K562 (cell line): ENCODE measurements around the gene PLEKHH3. TPM values are rescaled to one million over a fixed set of nuclear protein-coding genes. Genes with fewer than 3 reads are reported as not detected.

Source experiments
- ATAC-seq: fragments of 200-7000 bp; cut with Tn5 transposase; 3 replicates; pipeline ENCODE4 v1.9.1; 2020; ENCODE audit warnings: moderate library complexity
- BruUV-seq: library from RNA; stranded (reverse); fragments of 400-500 nt; replicated peaks from 2 replicates; lab custom pipeline; 2021; lab: Mats Ljungman, UMichigan
- CTCF ChIA-PET: fragments of 300-600 bp; formaldehyde crosslinking; extraction: SDS; loops from one replicate; lab custom pipeline; 2021; ENCODE audit warnings: low intra/inter-chr PET ratio; lab: Yijun Ruan, JAX
- POLR2A ChIA-PET: fragments of 300-600, 350-650 bp; sonication (Branson Sonifier 250); formaldehyde crosslinking; extraction: SDS; loops from one replicate; lab custom pipeline; 2021; ENCODE audit warnings: antibody characterized with exemption, inconsistent platforms; lab: Yijun Ruan, JAX
- DNase-seq, 4 experiments: peaks; one replicate each; pipeline versions ENCODE4 v3.0.0 to v3.0.0-alpha.2; 2011 to 2018; ENCODE audit warnings: low spot score in 3 of 4, mixed read lengths in 3 of 4; ENCODE audit errors: extremely low read depth in 1 of 4
- FAIRE-seq: peaks from 2 replicates; lab custom pipeline; 2011; peaks lifted over from hg19 to GRCh38; lab: Jason Lieb, UNC
- H2AFZ ChIP-seq: 2 replicates; pipeline ENCODE4 v1.6.0; 2011; ENCODE audit warnings: low read depth, low read length, control low read depth, inconsistent platforms
- H3K27ac ChIP-seq: fragments of 200-600 bp; 3 replicates; pipeline ENCODE4 v1.8.0; 2011; ENCODE audit warnings: low read depth, mild to moderate bottlenecking, control low read depth, inconsistent platforms, low read length, moderate library complexity, mixed read lengths; ENCODE audit errors: extremely low read depth
- H3K27me3 ChIP-seq, 2 experiments: fragments of 300-600 bp in 1 of 2; 2 replicates in 1 of 2; 3 replicates in 1 of 2; pipeline versions ENCODE4 v1.6.0 to v1.8.0; 2011; ENCODE audit warnings: inconsistent platforms in 2 of 2, low read length in 2 of 2, mild to moderate bottlenecking in 1 of 2, mixed read lengths in 1 of 2, moderate library complexity in 1 of 2; ENCODE audit not compliant: control insufficient read depth in 2 of 2, insufficient read depth in 2 of 2
- H3K36me3 ChIP-seq: fragments of 300-600 bp; 3 replicates; pipeline ENCODE4 v1.8.0; 2011; ENCODE audit warnings: mild to moderate bottlenecking, low read length, inconsistent platforms; ENCODE audit not compliant: control insufficient read depth, insufficient read depth
- H3K4me1 ChIP-seq, 2 experiments: fragments of 200-600 bp in 1 of 2; replicated peaks in 1 of 2; 2 replicates in 1 of 2; 3 replicates in 1 of 2; pipeline versions ENCODE4 v1.5.1 to v1.8.0; 2011; ENCODE audit warnings: inconsistent platforms in 2 of 2, low read length in 2 of 2, mild to moderate bottlenecking in 1 of 2, mixed read lengths in 1 of 2, moderate library complexity in 1 of 2; ENCODE audit not compliant: control insufficient read depth in 2 of 2, insufficient read depth in 2 of 2
- H3K4me2 ChIP-seq: 2 replicates; pipeline ENCODE4 v1.6.1; 2011; ENCODE audit warnings: low read length, control low read depth, inconsistent platforms, mixed read lengths; ENCODE audit not compliant: insufficient read depth
- H3K4me3 ChIP-seq: fragments of 200-600 bp; sonication (generic), shearing (Covaris generic); 2 replicates; pipeline ENCODE4 v1.5.1; 2016; ENCODE audit warnings: control low read depth, inconsistent platforms
- H3K79me2 ChIP-seq: fragments of 200-600 bp; 3 replicates; pipeline ENCODE4 v1.8.0; 2011; ENCODE audit warnings: low read length, inconsistent platforms; ENCODE audit not compliant: control insufficient read depth, insufficient read depth
- H3K9ac ChIP-seq, 2 experiments: 2 replicates each; pipeline versions ENCODE4 v1.6.0 to v1.6.1; 2011; ENCODE audit warnings: low read depth in 2 of 2, low read length in 2 of 2, control low read depth in 1 of 2, inconsistent platforms in 1 of 2, mild to moderate bottlenecking in 1 of 2, mixed read lengths in 1 of 2; ENCODE audit not compliant: insufficient read depth in 1 of 2
- H3K9me1 ChIP-seq: one replicate; pipeline ENCODE4 v1.6.0; 2011; ENCODE audit warnings: inconsistent platforms, mild to moderate bottlenecking, low read length, moderate library complexity; ENCODE audit not compliant: control insufficient read depth, insufficient read depth
- H3K9me3 ChIP-seq: replicated peaks from 2 replicates; pipeline ENCODE4 v1.5.1; 2011; ENCODE audit warnings: low read depth, low read length, inconsistent platforms; ENCODE audit not compliant: control insufficient read depth, insufficient read depth
- H4K20me1 ChIP-seq: replicated peaks from 2 replicates; pipeline ENCODE4 v1.6.1; 2011; ENCODE audit warnings: low read length, inconsistent platforms, mixed read lengths; ENCODE audit not compliant: control insufficient read depth, insufficient read depth
- ARHGAP35 ChIP-seq: fragments of 450-650 bp; IDR thresholded peaks from 2 replicates; pipeline ENCODE4 v1.6.1; 2018; ENCODE audit not compliant: partially characterized antibody
- GABPA ChIP-seq: fragments of 200-800 bp; sonication (Bioruptor generic); conservative IDR thresholded peaks from 2 replicates; pipeline ENCODE4 v1.6.1; 2016; ENCODE audit warnings: low read depth, missing genetic modification characterization, missing compliant biosample characterization
- HDAC6 ChIP-seq: IDR thresholded peaks from 2 replicates; pipeline ENCODE4 v1.6.1; 2012; ENCODE audit warnings: low read depth, mild to moderate bottlenecking, control low read depth, inconsistent platforms, low read length, moderate library complexity
- MEF2A ChIP-seq: IDR thresholded peaks from 2 replicates; pipeline ENCODE4 v1.6.1; 2011; ENCODE audit warnings: low read depth, mild to moderate bottlenecking, low read length, moderate library complexity; ENCODE audit not compliant: control insufficient read depth
- NRF1 ChIP-seq, 2 experiments: fragments of 450-650 bp; IDR thresholded peaks in 1 of 2; conservative IDR thresholded peaks in 1 of 2; 2 replicates each; pipeline ENCODE4 v1.6.1; 2014; ENCODE audit warnings: mild to moderate bottlenecking in 2 of 2
- RB1 ChIP-seq: fragments of 450-650 bp; IDR thresholded peaks from 2 replicates; pipeline ENCODE4 v1.6.1; 2017; ENCODE audit warnings: low read depth, mild to moderate bottlenecking
- whole genome bisulfite sequencing: fragments of 100-300 bp; shearing (Covaris generic); methylation state at CpG from one replicate; pipeline ENCODE4 v1.1.6; 2016; ENCODE audit warnings: low coverage, mixed read lengths; ENCODE audit not compliant: insufficient coverage; ENCODE audit errors: missing lambda C conversion rate; 5-methylcytosine and 5-hydroxymethylcytosine counted together
- in situ Hi-C: fragments of 300-500 bp; cut with MboI; formaldehyde crosslinking; loops from 4 replicates; pipeline ENCODE4 v1.15.0; 2018; ENCODE audit warnings: inconsistent platforms, mixed read lengths
- intact Hi-C: fragments of 100-400 bp; cut with micrococcal nuclease; formaldehyde crosslinking; loops from 2 replicates; pipeline ENCODE4 v1.14.2; 2022
- polyA plus RNA-seq, 8 experiments: library from polyadenylated mRNA; depleted of rRNA in 4 of 8; stranded (reverse) in 5 of 8; unstranded in 3 of 8; fragments of >200 nt; fragmentation: Nextera tagmentation in 2 of 8; fragmentation: Illumina TruSeq in 1 of 8; extraction: Ambion mirVana in 2 of 8; extraction: Trizol in 1 of 8; gene quantifications; 2 replicates each; pipeline versions ENCODE4 v1.2.1 to v1.2.3, GENCODE V29; 2011 to 2014; ENCODE audit warnings: inconsistent platforms in 1 of 8, missing spikeins in 1 of 8
- total RNA-seq, 7 experiments: library from RNA; depleted of rRNA in 6 of 7; stranded (reverse); fragments of >200 nt in 6 of 7; fragmentation: Illumina TruSeq in 2 of 7; extraction: Trizol in 2 of 7; gene quantifications; 2 replicates each; pipeline versions ENCODE4 v1.2.1 to v1.2.3, GENCODE V29; 2011 to 2021; ENCODE audit warnings: low replicate concordance in 1 of 7
- TF ChIP-seq, protein P1 (sequence below): fragments of 450-650 bp; IDR thresholded peaks from 2 replicates; pipeline ENCODE4 v1.6.1; 2017; ENCODE audit warnings: mild to moderate bottlenecking, moderate library complexity

Gene PLEKHH3
- total and polyA plus RNA-seq, 9 of the 15 experiments (the other 6 are each of a cell fraction or from before 2014, with no cell fraction given), result 0.58 to 34.5 (median 5.0) TPM

- intact Hi-C loops, result no loop called here
- in situ Hi-C loops, result no loop called here
- no peaks in the 10 kb centered on the region for H3K27me3 ChIP-seq
Observed at GRCh38 chr17:42708588-42708987, 31.8 kb upstream of the PLEKHH3 start.

More at GRCh38 chr17:42708588-42708987, 31.8 kb upstream of the PLEKHH3 start:
- POLR2A ChIA-PET, result interaction anchor here (0.7 to 2.6 kb wide), 6 partner anchors 9 to 131 kb away, joined by 3 to 17 read pairs (median 3); partner anchors contain the start of gene PSMC3IP
- Histone ChIP-seq H3K9ac (no peak overlapping the region; a peak in 1 of 4 replicates), H2AFZ (no peak overlapping the region), H3K4me2 (no peak overlapping the region), H3K36me3 (peaks cover 81% of the 10 kb centered on the region), H4K20me1 (no peaks in the 10 kb centered on the region), H3K27ac (no peak overlapping the region), H3K9me1 (no peaks in the 10 kb centered on the region), H3K4me1 (peaks cover 0 to 5% of the 10 kb centered on the region in 2 experiments; a peak in 1 of 5 replicates), H3K79me2 (no peaks in the 10 kb centered on the region), H3K4me3 (no peak overlapping the region), H3K9me3 (no peaks in the 10 kb centered on the region)
- CTCF ChIA-PET, result no interaction called here
- BruUV-seq, result no TSS peak
- ATAC-seq (no peak), FAIRE-seq (no peak), DNase-seq (no peak)
- 80% methylated on average over 3 of the region's 3 CpGs for WGBS
- TF ChIP-seq HDAC6 (no peak), ARHGAP35 (no peak), GABPA (tag) (no peak), NRF1 (conservative IDR thresholded peaks at IDR 0.05 in 1 of 2, IDR thresholded peaks at IDR 0.05 in 1 of 2) (no peak), RB1 (no peak), MEF2A (no peak)
- TF ChIP-seq, protein P1, sequence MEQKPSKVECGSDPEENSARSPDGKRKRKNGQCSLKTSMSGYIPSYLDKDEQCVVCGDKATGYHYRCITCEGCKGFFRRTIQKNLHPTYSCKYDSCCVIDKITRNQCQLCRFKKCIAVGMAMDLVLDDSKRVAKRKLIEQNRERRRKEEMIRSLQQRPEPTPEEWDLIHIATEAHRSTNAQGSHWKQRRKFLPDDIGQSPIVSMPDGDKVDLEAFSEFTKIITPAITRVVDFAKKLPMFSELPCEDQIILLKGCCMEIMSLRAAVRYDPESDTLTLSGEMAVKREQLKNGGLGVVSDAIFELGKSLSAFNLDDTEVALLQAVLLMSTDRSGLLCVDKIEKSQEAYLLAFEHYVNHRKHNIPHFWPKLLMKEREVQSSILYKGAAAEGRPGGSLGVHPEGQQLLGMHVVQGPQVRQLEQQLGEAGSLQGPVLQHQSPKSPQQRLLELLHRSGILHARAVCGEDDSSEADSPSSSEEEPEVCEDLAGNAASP, result no peak
